GM12864 (cell line): ENCODE measurements around the gene RIT2.

Source experiments
- DNase-seq: peaks from one replicate; pipeline ENCODE4 v3.0.0-alpha.2; 2011; ENCODE audit warnings: low read depth
- H3K4me3 ChIP-seq: 2 replicates; pipeline ENCODE4 v1.5.1; 2011; ENCODE audit warnings: mild to moderate bottlenecking, low read depth, low read length, control low read depth
- TF ChIP-seq, protein P1 (sequence below): IDR thresholded peaks from 2 replicates; pipeline ENCODE4 v1.5.1; 2011; ENCODE audit warnings: low read depth, mild to moderate bottlenecking, moderate library complexity, low read length, control low read depth, inconsistent platforms; ENCODE audit errors: missing control alignments

Gene RIT2

GRCh38 chr18:42950732-42951131 lies 164.8 kb downstream of the RIT2 start:
- H3K4me3 ChIP-seq = no peak overlapping the region
- TF ChIP-seq, protein P1, sequence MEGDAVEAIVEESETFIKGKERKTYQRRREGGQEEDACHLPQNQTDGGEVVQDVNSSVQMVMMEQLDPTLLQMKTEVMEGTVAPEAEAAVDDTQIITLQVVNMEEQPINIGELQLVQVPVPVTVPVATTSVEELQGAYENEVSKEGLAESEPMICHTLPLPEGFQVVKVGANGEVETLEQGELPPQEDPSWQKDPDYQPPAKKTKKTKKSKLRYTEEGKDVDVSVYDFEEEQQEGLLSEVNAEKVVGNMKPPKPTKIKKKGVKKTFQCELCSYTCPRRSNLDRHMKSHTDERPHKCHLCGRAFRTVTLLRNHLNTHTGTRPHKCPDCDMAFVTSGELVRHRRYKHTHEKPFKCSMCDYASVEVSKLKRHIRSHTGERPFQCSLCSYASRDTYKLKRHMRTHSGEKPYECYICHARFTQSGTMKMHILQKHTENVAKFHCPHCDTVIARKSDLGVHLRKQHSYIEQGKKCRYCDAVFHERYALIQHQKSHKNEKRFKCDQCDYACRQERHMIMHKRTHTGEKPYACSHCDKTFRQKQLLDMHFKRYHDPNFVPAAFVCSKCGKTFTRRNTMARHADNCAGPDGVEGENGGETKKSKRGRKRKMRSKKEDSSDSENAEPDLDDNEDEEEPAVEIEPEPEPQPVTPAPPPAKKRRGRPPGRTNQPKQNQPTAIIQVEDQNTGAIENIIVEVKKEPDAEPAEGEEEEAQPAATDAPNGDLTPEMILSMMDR = no peak
- DNase-seq = no peak

DNA sequence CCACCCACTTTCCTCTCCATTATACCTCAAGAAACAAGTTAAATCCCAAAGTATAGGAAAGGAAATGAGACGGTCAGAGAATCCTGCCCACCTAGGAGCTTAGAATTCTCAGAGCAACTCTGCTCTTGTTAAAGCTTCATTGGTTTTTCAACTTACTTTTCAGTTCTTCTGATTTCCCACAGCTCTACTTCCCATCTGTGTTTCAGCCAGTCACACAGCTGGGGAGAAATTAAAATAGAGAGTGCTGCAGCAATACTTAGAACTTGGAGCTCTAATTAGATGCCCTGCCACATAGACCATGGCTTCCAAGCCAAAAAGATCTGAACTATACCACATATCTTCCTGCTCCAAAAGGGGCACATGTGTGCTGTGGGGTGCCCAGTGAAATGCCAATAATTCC lies 166.7 kb downstream of the RIT2 start:
- DNase-seq = no peak

DNA sequence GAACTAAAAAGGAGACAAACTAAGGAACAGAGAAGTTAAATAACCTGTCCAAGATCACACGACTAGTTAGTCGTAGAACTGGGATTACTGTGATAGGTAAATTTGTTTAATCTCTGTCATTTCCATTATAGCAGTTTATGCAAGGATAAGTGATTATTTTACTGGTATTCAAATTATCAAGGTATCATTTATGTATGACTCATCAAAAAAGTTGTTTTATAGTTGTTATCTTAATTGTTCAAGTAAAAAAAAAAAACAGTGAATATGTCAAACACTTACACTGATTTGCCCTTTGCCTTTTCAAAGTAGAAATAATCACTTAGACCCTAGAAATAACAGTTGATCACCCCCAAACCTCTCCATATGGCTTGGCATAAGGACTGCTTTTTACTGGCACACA lies 173.6 kb downstream of the RIT2 start:
- no peak overlapping the region for H3K4me3 ChIP-seq

More for the DNA sequence above, 166.7 kb downstream of the RIT2 start:
- no peak overlapping the region for H3K4me3 ChIP-seq
- TF ChIP-seq, protein P1 = no peak

GRCh38 chr18:42941021-42941420 lies 174.5 kb downstream of the RIT2 start:
- no peak overlapping the region for H3K4me3 ChIP-seq
- no peak for DNase-seq
- TF ChIP-seq, protein P1 = no peak

More for the DNA sequence above, 173.6 kb downstream of the RIT2 start:
- TF ChIP-seq, protein P1 = no peak
- DNase-seq = no peak

DNA sequence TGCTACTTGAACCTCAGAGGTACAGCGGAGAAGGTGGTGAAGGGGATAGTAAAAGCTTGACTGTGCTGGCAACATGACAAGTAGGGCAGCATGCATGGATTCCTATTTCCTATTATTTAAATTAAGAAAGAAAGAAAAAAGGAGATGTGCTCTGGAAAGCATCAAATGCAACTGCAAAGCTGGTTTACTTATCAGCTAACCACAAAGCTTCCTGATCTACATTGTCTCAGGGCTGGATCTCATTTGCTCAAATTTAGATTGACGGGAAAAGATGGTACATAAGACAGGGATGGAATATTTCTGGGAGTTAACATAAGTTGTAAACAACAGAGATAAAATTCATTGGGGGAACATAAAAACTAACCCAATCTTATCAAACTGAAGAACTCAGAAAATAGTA lies 178.0 kb downstream of the RIT2 start:
- H3K4me3 ChIP-seq = no peak overlapping the region
- no peak for DNase-seq
- TF ChIP-seq, protein P1 = no peak

DNA sequence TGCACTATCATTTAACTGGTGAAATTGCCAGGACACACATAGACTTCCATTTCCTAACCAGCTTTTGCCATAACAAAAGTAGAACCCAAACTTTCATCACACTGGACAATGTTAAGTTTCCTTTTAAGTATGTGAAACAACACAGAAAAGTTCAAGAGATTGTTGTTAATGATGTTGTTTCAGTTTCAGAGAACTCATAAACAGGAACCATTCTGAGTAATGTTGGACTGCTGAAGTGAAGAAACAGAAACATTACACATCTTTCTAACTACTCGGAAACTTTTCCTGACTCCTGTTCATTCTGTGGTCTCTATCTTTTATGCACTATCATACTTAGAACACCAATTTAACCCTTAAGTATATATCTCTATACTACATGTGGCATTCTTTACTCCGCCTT lies 179.2 kb downstream of the RIT2 start:
- DNase-seq = no peak
- H3K4me3 ChIP-seq = no peak overlapping the region
- TF ChIP-seq, protein P1 = no peak

- DNase-seq = no peak
- no peak overlapping the region for H3K4me3 ChIP-seq
- TF ChIP-seq, protein P1 = no peak
These were observed 184.0 kb downstream of the RIT2 start for GRCh38 chr18:42931491-42931890.
